Osteoblast (primary cell): ENCODE results near the gene KRTAP26-1. TPM values are rescaled to one million over a fixed set of nuclear protein-coding genes. Genes with fewer than 3 reads are reported as not detected.

Experiments
- DNase-seq: peaks from one replicate; pipeline ENCODE4 v3.0.0; 2011; ENCODE audit warnings: low spot score, mixed read lengths; ENCODE audit not compliant: insufficient read length; ENCODE audit errors: missing footprints
- H2AFZ ChIP-seq: 2 replicates; pipeline ENCODE4 v1.6.0; 2011; ENCODE audit warnings: mild to moderate bottlenecking, low read length
- H3K27ac ChIP-seq: 2 replicates; pipeline ENCODE4 v1.5.1; 2011; ENCODE audit warnings: mild to moderate bottlenecking, low read depth, low read length, moderate library complexity
- H3K27me3 ChIP-seq: 2 replicates; pipeline ENCODE4 v1.6.0; 2012; ENCODE audit warnings: mild to moderate bottlenecking, control low read depth, inconsistent platforms, low read length, moderate library complexity; ENCODE audit not compliant: insufficient read depth
- H3K36me3 ChIP-seq: 2 replicates; pipeline ENCODE4 v1.5.1; 2011; ENCODE audit warnings: mild to moderate bottlenecking, low read length, control low read depth, moderate library complexity; ENCODE audit not compliant: insufficient read depth
- H3K4me1 ChIP-seq: 2 replicates; pipeline ENCODE4 v1.5.1; 2011; ENCODE audit warnings: mild to moderate bottlenecking, low read length, control low read depth, moderate library complexity; ENCODE audit not compliant: insufficient read depth
- H3K4me2 ChIP-seq: 2 replicates; pipeline ENCODE4 v1.6.0; 2011; ENCODE audit warnings: mild to moderate bottlenecking, low read length; ENCODE audit not compliant: insufficient read depth
- H3K4me3 ChIP-seq: fragments of 200-600 bp; sonication (generic); 3 replicates; pipeline ENCODE4 v1.5.1; 2012; ENCODE audit warnings: mild to moderate bottlenecking, low read length, inconsistent platforms; ENCODE audit not compliant: insufficient read depth
- H3K79me2 ChIP-seq: 2 replicates; pipeline ENCODE4 v1.6.0; 2012; ENCODE audit warnings: mild to moderate bottlenecking, low read length, control low read depth, inconsistent platforms; ENCODE audit not compliant: insufficient read depth
- H3K9me3 ChIP-seq: 2 replicates; pipeline ENCODE4 v1.5.1; 2011; ENCODE audit warnings: low read depth, low read length, control low read depth
- H4K20me1 ChIP-seq: 2 replicates; pipeline ENCODE4 v1.6.0; 2012; ENCODE audit warnings: mild to moderate bottlenecking, low read length, control low read depth; ENCODE audit not compliant: insufficient read depth
- CTCF ChIP-seq: IDR thresholded peaks from 2 replicates; pipeline ENCODE4 v1.5.1; 2011; ENCODE audit warnings: mild to moderate bottlenecking, low read depth, low read length, moderate library complexity; ENCODE audit errors: extremely low read depth
- total RNA-seq: library from RNA; depleted of rRNA; stranded (reverse); fragments of >200 nt; gene quantifications from 2 replicates; pipeline ENCODE4 v1.2.3, GENCODE V29; 2012

The KRTAP26-1 gene
- total RNA-seq, 1 donor, result not detected

- Histone ChIP-seq H3K9me3 (no peaks in the 10 kb centered on the region), H3K4me2 (no peak overlapping the region), H3K36me3 (no peaks in the 10 kb centered on the region), H3K4me3 (no peak overlapping the region), H3K27me3 (no peaks in the 10 kb centered on the region), H3K27ac (no peak overlapping the region), H4K20me1 (no peaks in the 10 kb centered on the region), H3K79me2 (no peaks in the 10 kb centered on the region), H3K4me1 (no peaks in the 10 kb centered on the region), H2AFZ (no peak overlapping the region)
- no peak for TF ChIP-seq CTCF
- DNase-seq, result no peak
Observed at GRCh38 chr21:30333736-30334135, 13.6 kb upstream of the KRTAP26-1 start.

- Histone ChIP-seq H3K4me2 (no peak overlapping the region), H3K4me3 (no peak overlapping the region), H3K4me1 (no peaks in the 10 kb centered on the region), H3K27me3 (no peaks in the 10 kb centered on the region), H3K79me2 (no peaks in the 10 kb centered on the region), H3K36me3 (no peaks in the 10 kb centered on the region), H2AFZ (no peak overlapping the region), H3K9me3 (no peaks in the 10 kb centered on the region), H4K20me1 (no peaks in the 10 kb centered on the region), H3K27ac (no peak overlapping the region)
- no peak for DNase-seq
- no peak for TF ChIP-seq CTCF
Observed at GRCh38 chr21:30332681-30333080, 12.6 kb upstream of the KRTAP26-1 start.

- Histone ChIP-seq H3K9me3 (no peaks in the 10 kb centered on the region), H3K4me3 (no peak overlapping the region), H2AFZ (no peak overlapping the region), H3K27ac (no peak overlapping the region), H4K20me1 (no peaks in the 10 kb centered on the region), H3K4me1 (no peaks in the 10 kb centered on the region), H3K4me2 (no peak overlapping the region), H3K36me3 (no peaks in the 10 kb centered on the region), H3K79me2 (no peaks in the 10 kb centered on the region), H3K27me3 (no peaks in the 10 kb centered on the region)
- no peak for TF ChIP-seq CTCF
- peak; percentile 25 for DNase-seq
Observed at GRCh38 chr21:30329203-30329875, 9.2 kb upstream of the KRTAP26-1 start.

GRCh38 chr21:30326390-30326789 is 6.3 kb upstream of the KRTAP26-1 start:
- Histone ChIP-seq H2AFZ (no peak overlapping the region), H3K27me3 (no peaks in the 10 kb centered on the region), H3K9me3 (no peaks in the 10 kb centered on the region), H3K4me1 (no peaks in the 10 kb centered on the region), H4K20me1 (no peaks in the 10 kb centered on the region), H3K27ac (no peak overlapping the region), H3K36me3 (no peaks in the 10 kb centered on the region), H3K79me2 (no peaks in the 10 kb centered on the region), H3K4me3 (no peak overlapping the region), H3K4me2 (no peak overlapping the region)
- no peak for DNase-seq
- TF ChIP-seq CTCF, result no peak
